K562 (cell line): ENCODE data around the gene LILRB3. TPM values are rescaled to one million over a fixed set of nuclear protein-coding genes. Genes with fewer than 3 reads are reported as not detected.
A peak's percentile ranks its signal among the peaks of the same experiment; 100 is the strongest.

ENCODE experiments used
- ATAC-seq: fragments of 200-7000 bp; cut with Tn5 transposase; 3 replicates; pipeline ENCODE4 v1.9.1; 2020; ENCODE audit warnings: moderate library complexity
- BruUV-seq: library from RNA; stranded (reverse); fragments of 400-500 nt; replicated peaks from 2 replicates; lab custom pipeline; 2021; lab: Mats Ljungman, UMichigan
- CTCF ChIA-PET: fragments of 300-600 bp; formaldehyde crosslinking; extraction: SDS; loops from one replicate; lab custom pipeline; 2021; ENCODE audit warnings: low intra/inter-chr PET ratio; lab: Yijun Ruan, JAX
- POLR2A ChIA-PET: fragments of 300-600, 350-650 bp; sonication (Branson Sonifier 250); formaldehyde crosslinking; extraction: SDS; loops from one replicate; lab custom pipeline; 2021; ENCODE audit warnings: antibody characterized with exemption, inconsistent platforms; lab: Yijun Ruan, JAX
- DNase-seq, 4 experiments: peaks; one replicate each; pipeline versions ENCODE4 v3.0.0 to v3.0.0-alpha.2; 2011 to 2018; ENCODE audit warnings: low spot score in 3 of 4, mixed read lengths in 3 of 4; ENCODE audit errors: extremely low read depth in 1 of 4
- FAIRE-seq: peaks from 2 replicates; lab custom pipeline; 2011; peaks lifted over from hg19 to GRCh38; lab: Jason Lieb, UNC
- H2AFZ ChIP-seq: 2 replicates; pipeline ENCODE4 v1.6.0; 2011; ENCODE audit warnings: low read depth, low read length, control low read depth, inconsistent platforms
- H3K27ac ChIP-seq: fragments of 200-600 bp; 3 replicates; pipeline ENCODE4 v1.8.0; 2011; ENCODE audit warnings: low read depth, mild to moderate bottlenecking, control low read depth, inconsistent platforms, low read length, moderate library complexity, mixed read lengths; ENCODE audit errors: extremely low read depth
- H3K27me3 ChIP-seq, 2 experiments: fragments of 300-600 bp in 1 of 2; 2 replicates in 1 of 2; 3 replicates in 1 of 2; pipeline versions ENCODE4 v1.6.0 to v1.8.0; 2011; ENCODE audit warnings: inconsistent platforms in 2 of 2, low read length in 2 of 2, mild to moderate bottlenecking in 1 of 2, mixed read lengths in 1 of 2, moderate library complexity in 1 of 2; ENCODE audit not compliant: control insufficient read depth in 2 of 2, insufficient read depth in 2 of 2
- H3K36me3 ChIP-seq: fragments of 300-600 bp; 3 replicates; pipeline ENCODE4 v1.8.0; 2011; ENCODE audit warnings: mild to moderate bottlenecking, low read length, inconsistent platforms; ENCODE audit not compliant: control insufficient read depth, insufficient read depth
- H3K4me1 ChIP-seq, 2 experiments: fragments of 200-600 bp in 1 of 2; replicated peaks in 1 of 2; 2 replicates in 1 of 2; 3 replicates in 1 of 2; pipeline versions ENCODE4 v1.5.1 to v1.8.0; 2011; ENCODE audit warnings: inconsistent platforms in 2 of 2, low read length in 2 of 2, mild to moderate bottlenecking in 1 of 2, mixed read lengths in 1 of 2, moderate library complexity in 1 of 2; ENCODE audit not compliant: control insufficient read depth in 2 of 2, insufficient read depth in 2 of 2
- H3K4me2 ChIP-seq: 2 replicates; pipeline ENCODE4 v1.6.1; 2011; ENCODE audit warnings: low read length, control low read depth, inconsistent platforms, mixed read lengths; ENCODE audit not compliant: insufficient read depth
- H3K4me3 ChIP-seq: fragments of 200-600 bp; sonication (generic), shearing (Covaris generic); 2 replicates; pipeline ENCODE4 v1.5.1; 2016; ENCODE audit warnings: control low read depth, inconsistent platforms
- H3K79me2 ChIP-seq: fragments of 200-600 bp; 3 replicates; pipeline ENCODE4 v1.8.0; 2011; ENCODE audit warnings: low read length, inconsistent platforms; ENCODE audit not compliant: control insufficient read depth, insufficient read depth
- H3K9ac ChIP-seq, 2 experiments: 2 replicates each; pipeline versions ENCODE4 v1.6.0 to v1.6.1; 2011; ENCODE audit warnings: low read depth in 2 of 2, low read length in 2 of 2, control low read depth in 1 of 2, inconsistent platforms in 1 of 2, mild to moderate bottlenecking in 1 of 2, mixed read lengths in 1 of 2; ENCODE audit not compliant: insufficient read depth in 1 of 2
- H3K9me1 ChIP-seq: one replicate; pipeline ENCODE4 v1.6.0; 2011; ENCODE audit warnings: inconsistent platforms, mild to moderate bottlenecking, low read length, moderate library complexity; ENCODE audit not compliant: control insufficient read depth, insufficient read depth
- H3K9me3 ChIP-seq: replicated peaks from 2 replicates; pipeline ENCODE4 v1.5.1; 2011; ENCODE audit warnings: low read depth, low read length, inconsistent platforms; ENCODE audit not compliant: control insufficient read depth, insufficient read depth
- H4K20me1 ChIP-seq: replicated peaks from 2 replicates; pipeline ENCODE4 v1.6.1; 2011; ENCODE audit warnings: low read length, inconsistent platforms, mixed read lengths; ENCODE audit not compliant: control insufficient read depth, insufficient read depth
- BCOR ChIP-seq: fragments of 450-650 bp; IDR thresholded peaks from 2 replicates; pipeline ENCODE4 v1.6.1; 2016
- RBM25 ChIP-seq: fragments of 200-400 bp; formaldehyde crosslinking; IDR thresholded peaks from 2 replicates; pipeline ENCODE4 v1.6.1; 2018; ENCODE audit warnings: low read length, low read depth, moderate library complexity; ENCODE audit not compliant: severe bottlenecking
- SMARCA5 ChIP-seq: fragments of 450-650 bp; IDR thresholded peaks from 2 replicates; pipeline ENCODE4 v1.6.1; 2016
- XRCC5 ChIP-seq: fragments of 200-400 bp; formaldehyde crosslinking; IDR thresholded peaks from 2 replicates; pipeline ENCODE4 v1.6.1; 2017; ENCODE audit warnings: low read depth, mild to moderate bottlenecking, low read length
- ZKSCAN1 ChIP-seq: fragments of 150-350 bp; IDR thresholded peaks from 2 replicates; pipeline ENCODE4 v1.6.1; 2016; ENCODE audit warnings: low read depth, low read length
- WGBS: fragments of 100-300 bp; shearing (Covaris generic); methylation state at CpG from one replicate; pipeline ENCODE4 v1.1.6; 2016; ENCODE audit warnings: low coverage, mixed read lengths; ENCODE audit not compliant: insufficient coverage; ENCODE audit errors: missing lambda C conversion rate; 5-methylcytosine and 5-hydroxymethylcytosine counted together
- in situ Hi-C: fragments of 300-500 bp; cut with MboI; formaldehyde crosslinking; loops from 4 replicates; pipeline ENCODE4 v1.15.0; 2018; ENCODE audit warnings: inconsistent platforms, mixed read lengths
- intact Hi-C: fragments of 100-400 bp; cut with micrococcal nuclease; formaldehyde crosslinking; loops from 2 replicates; pipeline ENCODE4 v1.14.2; 2022
- polyA plus RNA-seq, 8 experiments: library from polyadenylated mRNA; depleted of rRNA in 4 of 8; stranded (reverse) in 5 of 8; unstranded in 3 of 8; fragments of >200 nt; fragmentation: Nextera tagmentation in 2 of 8; fragmentation: Illumina TruSeq in 1 of 8; extraction: Ambion mirVana in 2 of 8; extraction: Trizol in 1 of 8; gene quantifications; 2 replicates each; pipeline versions ENCODE4 v1.2.1 to v1.2.3, GENCODE V29; 2011 to 2014; ENCODE audit warnings: inconsistent platforms in 1 of 8, missing spikeins in 1 of 8
- total RNA-seq, 7 experiments: library from RNA; depleted of rRNA in 6 of 7; stranded (reverse); fragments of >200 nt in 6 of 7; fragmentation: Illumina TruSeq in 2 of 7; extraction: Trizol in 2 of 7; gene quantifications; 2 replicates each; pipeline versions ENCODE4 v1.2.1 to v1.2.3, GENCODE V29; 2011 to 2021; ENCODE audit warnings: low replicate concordance in 1 of 7
- TF ChIP-seq, protein P1 (sequence below): sonication (generic); formaldehyde crosslinking; IDR thresholded peaks from 2 replicates; pipeline ENCODE4 v1.8.0; 2022; ENCODE audit warnings: mild to moderate bottlenecking, missing genetic modification reagents
- TF ChIP-seq, protein P2 (sequence below): fragments of 450-650 bp; IDR thresholded peaks from 2 replicates; pipeline ENCODE4 v1.6.1; 2016; ENCODE audit warnings: mild to moderate bottlenecking

LILRB3 gene
- total and polyA plus RNA-seq, 9 of the 15 experiments (the other 6 are each of a cell fraction or from before 2014, with no cell fraction given) = 0.01 to 0.09 TPM; not detected in 7

DNA sequence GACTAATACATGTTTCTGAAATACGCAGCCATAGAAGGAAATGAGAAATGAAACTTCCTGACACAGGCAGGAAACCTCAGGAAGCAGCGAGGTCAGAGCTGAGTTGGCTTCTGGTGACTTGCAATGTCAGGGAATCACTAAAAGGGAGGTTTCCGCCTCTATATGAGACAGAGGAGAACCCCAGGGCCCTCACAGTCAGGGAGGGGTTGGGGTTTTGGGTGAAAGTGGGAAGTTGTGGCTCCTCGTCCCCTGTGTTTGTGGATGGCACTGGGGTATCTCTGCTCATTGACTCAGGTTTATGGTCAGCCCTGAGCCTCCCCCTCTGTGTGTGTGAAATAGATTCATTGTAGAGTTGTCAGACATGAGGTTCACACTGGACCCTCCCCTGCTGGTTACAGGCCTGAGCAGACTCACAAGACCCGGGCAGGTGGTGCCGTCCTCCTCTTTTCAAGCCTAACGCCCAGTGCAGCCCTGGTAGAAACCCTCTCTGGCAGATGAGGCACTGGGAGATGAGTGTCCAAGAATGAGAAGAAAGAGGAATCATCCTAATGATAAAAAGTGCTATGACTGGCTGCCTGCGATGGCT, 25.3 kb upstream of the LILRB3 start (continued):
- TF ChIP-seq, protein P1, sequence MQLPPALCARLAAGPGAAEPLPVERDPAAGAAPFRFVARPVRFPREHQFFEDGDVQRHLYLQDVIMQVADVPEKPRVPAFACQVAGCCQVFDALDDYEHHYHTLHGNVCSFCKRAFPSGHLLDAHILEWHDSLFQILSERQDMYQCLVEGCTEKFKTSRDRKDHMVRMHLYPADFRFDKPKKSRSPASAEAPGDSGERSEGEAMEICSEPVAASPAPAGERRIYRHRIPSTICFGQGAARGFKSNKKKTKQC = no peak

DNA sequence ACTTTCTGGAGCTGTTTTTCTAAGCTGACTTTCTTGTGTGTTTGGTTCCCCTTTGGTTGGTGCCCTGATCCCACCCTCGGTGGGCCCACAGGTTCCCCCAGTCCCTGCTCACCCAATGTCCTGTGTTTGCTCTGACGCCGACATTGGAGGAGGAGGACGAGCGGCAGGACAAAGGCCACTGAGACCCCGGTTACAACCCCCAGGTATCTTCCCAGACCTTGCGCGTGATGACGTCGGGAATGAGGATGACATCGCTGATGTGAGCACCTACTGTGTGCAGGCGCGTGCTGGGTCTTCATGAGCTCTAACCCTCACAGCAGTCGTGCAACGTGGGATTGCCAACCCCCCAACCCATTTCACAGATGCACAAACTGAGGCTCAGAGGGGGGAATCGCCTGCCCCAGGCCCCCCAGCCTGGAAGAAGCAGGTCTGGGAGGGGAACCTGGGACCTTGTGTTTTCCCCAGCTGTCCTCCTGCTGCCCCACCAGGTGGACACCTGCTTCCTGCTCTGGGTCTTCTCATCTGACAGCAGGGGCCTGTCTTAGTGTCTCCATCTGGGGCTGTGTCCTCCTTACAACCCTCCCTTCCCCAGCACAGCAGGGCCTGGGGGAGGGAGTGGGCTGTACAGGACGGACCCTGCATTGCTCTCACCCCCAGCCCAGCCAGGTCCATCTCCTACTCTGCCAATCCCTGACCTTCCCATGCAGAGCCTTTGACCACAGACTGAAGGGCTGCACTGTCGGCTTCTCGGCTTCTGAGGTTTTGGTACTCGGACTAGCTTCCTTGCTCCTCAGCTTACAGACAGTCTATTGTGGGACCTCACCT, 24.5 kb upstream of the LILRB3 start:
- CTCF ChIA-PET = no interaction called here
- H3K27me3 ChIP-seq = peaks cover 34 to 40% of the 10 kb centered on the region in 2 experiments
- no peaks in the 10 kb centered on the region; a peak in 1 of 5 replicates for H3K4me1 ChIP-seq
- intact Hi-C loops (no loop called here), in situ Hi-C loops (no loop called here)
- TF ChIP-seq BCOR (0 out of 2 replicates have a peak, but pooled peaks have one; percentile 11), XRCC5 (no peak), ZKSCAN1 (peak; percentile 86), SMARCA5 (0 out of 2 replicates have a peak, but pooled peaks have one; percentile 56), RBM25 (peak; percentile 86)
- TF ChIP-seq, protein P2, sequence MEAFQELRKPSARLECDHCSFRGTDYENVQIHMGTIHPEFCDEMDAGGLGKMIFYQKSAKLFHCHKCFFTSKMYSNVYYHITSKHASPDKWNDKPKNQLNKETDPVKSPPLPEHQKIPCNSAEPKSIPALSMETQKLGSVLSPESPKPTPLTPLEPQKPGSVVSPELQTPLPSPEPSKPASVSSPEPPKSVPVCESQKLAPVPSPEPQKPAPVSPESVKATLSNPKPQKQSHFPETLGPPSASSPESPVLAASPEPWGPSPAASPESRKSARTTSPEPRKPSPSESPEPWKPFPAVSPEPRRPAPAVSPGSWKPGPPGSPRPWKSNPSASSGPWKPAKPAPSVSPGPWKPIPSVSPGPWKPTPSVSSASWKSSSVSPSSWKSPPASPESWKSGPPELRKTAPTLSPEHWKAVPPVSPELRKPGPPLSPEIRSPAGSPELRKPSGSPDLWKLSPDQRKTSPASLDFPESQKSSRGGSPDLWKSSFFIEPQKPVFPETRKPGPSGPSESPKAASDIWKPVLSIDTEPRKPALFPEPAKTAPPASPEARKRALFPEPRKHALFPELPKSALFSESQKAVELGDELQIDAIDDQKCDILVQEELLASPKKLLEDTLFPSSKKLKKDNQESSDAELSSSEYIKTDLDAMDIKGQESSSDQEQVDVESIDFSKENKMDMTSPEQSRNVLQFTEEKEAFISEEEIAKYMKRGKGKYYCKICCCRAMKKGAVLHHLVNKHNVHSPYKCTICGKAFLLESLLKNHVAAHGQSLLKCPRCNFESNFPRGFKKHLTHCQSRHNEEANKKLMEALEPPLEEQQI = no peak
- no peak overlapping the region for H2AFZ ChIP-seq
- 21% methylated on average over 18 of the region's 20 CpGs for WGBS
- no peak for ATAC-seq
- H3K9me3 ChIP-seq = no peaks in the 10 kb centered on the region
- no peak for FAIRE-seq
- H3K4me3 ChIP-seq = no peak overlapping the region
- BruUV-seq = no TSS peak
- POLR2A ChIA-PET = interaction anchor here (0.9 kb wide), 1 partner anchor 13 kb away, joined by 3 read pairs; no protein-coding TSS in a partner anchor
- DNase-seq = no peak
- H4K20me1 ChIP-seq = no peaks in the 10 kb centered on the region
- no peak overlapping the region; a peak in 2 of 4 replicates for H3K9ac ChIP-seq
- H3K9me1 ChIP-seq = no peaks in the 10 kb centered on the region
- no peaks in the 10 kb centered on the region for H3K79me2 ChIP-seq
- H3K36me3 ChIP-seq = no peaks in the 10 kb centered on the region
- H3K27ac ChIP-seq = no peak overlapping the region
- H3K4me2 ChIP-seq = no peak overlapping the region
